ENCODE measurements around the gene SPAG17. TPM values are rescaled to one million over a fixed set of nuclear protein-coding genes. Genes with fewer than 3 reads are reported as not detected.
A peak's percentile ranks its signal among the peaks of the same experiment; 100 is the strongest.

Gene SPAG17
- total and polyA plus RNA-seq, 2 of the 13 experiments (the other 11 are each of a cell fraction or from before 2014, with no cell fraction given), result not detected

DNA sequence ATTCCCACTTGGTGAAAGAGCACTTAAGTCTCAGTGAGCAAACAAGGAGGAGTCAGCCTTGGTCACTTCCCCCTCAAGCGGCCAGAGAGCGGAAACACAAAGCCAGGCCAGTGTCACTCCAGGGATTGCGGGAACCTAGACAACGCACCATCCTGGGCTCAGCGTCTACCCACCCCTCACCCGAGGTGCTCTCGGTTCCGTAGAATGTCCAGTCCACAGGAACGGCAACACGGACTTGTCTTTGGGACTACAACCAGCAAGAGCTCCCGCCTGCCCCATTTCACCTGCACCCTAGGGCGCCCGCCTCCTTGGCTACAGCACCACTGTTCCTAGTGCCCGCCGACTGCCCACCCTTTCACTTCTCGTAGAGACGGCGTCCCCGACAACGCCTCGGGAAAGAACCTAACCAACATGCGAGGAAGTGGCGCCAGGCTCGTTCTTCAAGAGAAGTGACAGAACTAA, 256.1 kb downstream of the SPAG17 start (continued):
- TF ChIP-seq NKX3-1 (CRISPR knock-in tag; IDR thresholded peaks at IDR 0.05) (no peak), KLF6 (CRISPR knock-in tag; IDR thresholded peaks at IDR 0.05) (0 out of 2 replicates have a peak, but pooled peaks have one; percentile 6), JUND (CRISPR knock-in tag; IDR thresholded peaks at IDR 0.05) (no peak), ZKSCAN5 (CRISPR knock-in tag; IDR thresholded peaks at IDR 0.05) (no peak), ZNF44 (CRISPR knock-in tag; IDR thresholded peaks at IDR 0.05) (no peak), CEBPB (IDR thresholded peaks at IDR 0.05; ENCODE audit: borderline replicate concordance, low read depth, low read length) (no peak), NR2F2 (IDR thresholded peaks at IDR 0.05; ENCODE audit: borderline replicate concordance, low read depth) (no peak), RAD21 (CRISPR knock-in tag; IDR thresholded peaks at IDR 0.05) (0 out of 2 replicates have a peak, but pooled peaks have one; percentile 16), SMC3 (IDR thresholded peaks at IDR 0.05; ENCODE audit: low read length) (no peak), SNAI1 (CRISPR knock-in tag; IDR thresholded peaks at IDR 0.05; ENCODE audit: borderline replicate concordance) (peak; percentile 64; the same call in 1 of the 2 replicates), ZNF264 (CRISPR knock-in tag; IDR thresholded peaks at IDR 0.05) (no peak), ZNF788 (CRISPR knock-in tag; IDR thresholded peaks at IDR 0.05; ENCODE audit: borderline replicate concordance) (peak; percentile 84; the same call in 1 of the 2 replicates), KLF12 (CRISPR knock-in tag; IDR thresholded peaks at IDR 0.05; ENCODE audit: borderline replicate concordance) (no peak), ZNF230 (CRISPR knock-in tag; IDR thresholded peaks at IDR 0.05) (no peak; the same call in 1 of the 2 replicates), CC2D1A (CRISPR knock-in tag; IDR thresholded peaks at IDR 0.05) (no peak), MXD4 (CRISPR knock-in tag; IDR thresholded peaks at IDR 0.05) (no peak)
- TF ChIP-seq, protein P1, sequence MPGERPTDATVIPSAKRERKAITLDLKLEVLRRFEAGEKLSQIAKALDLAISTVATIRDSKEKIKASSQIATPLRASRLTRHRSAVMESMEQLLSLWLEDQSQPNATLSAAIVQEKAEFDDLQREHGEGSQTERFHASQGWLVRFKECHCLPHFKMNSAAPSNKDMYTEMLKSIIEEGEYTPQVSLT (CRISPR knock-in tag; IDR thresholded peaks at IDR 0.05; ENCODE audit: borderline replicate concordance, low read depth), result no peak
- TF ChIP-seq, protein P2, sequence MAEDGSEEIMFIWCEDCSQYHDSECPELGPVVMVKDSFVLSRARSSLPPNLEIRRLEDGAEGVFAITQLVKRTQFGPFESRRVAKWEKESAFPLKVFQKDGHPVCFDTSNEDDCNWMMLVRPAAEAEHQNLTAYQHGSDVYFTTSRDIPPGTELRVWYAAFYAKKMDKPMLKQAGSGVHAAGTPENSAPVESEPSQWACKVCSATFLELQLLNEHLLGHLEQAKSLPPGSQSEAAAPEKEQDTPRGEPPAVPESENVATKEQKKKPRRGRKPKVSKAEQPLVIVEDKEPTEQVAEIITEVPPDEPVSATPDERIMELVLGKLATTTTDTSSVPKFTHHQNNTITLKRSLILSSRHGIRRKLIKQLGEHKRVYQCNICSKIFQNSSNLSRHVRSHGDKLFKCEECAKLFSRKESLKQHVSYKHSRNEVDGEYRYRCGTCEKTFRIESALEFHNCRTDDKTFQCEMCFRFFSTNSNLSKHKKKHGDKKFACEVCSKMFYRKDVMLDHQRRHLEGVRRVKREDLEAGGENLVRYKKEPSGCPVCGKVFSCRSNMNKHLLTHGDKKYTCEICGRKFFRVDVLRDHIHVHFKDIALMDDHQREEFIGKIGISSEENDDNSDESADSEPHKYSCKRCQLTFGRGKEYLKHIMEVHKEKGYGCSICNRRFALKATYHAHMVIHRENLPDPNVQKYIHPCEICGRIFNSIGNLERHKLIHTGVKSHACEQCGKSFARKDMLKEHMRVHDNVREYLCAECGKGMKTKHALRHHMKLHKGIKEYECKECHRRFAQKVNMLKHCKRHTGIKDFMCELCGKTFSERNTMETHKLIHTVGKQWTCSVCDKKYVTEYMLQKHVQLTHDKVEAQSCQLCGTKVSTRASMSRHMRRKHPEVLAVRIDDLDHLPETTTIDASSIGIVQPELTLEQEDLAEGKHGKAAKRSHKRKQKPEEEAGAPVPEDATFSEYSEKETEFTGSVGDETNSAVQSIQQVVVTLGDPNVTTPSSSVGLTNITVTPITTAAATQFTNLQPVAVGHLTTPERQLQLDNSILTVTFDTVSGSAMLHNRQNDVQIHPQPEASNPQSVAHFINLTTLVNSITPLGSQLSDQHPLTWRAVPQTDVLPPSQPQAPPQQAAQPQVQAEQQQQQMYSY (CRISPR knock-in tag; IDR thresholded peaks at IDR 0.05), result no peak
- TF ChIP-seq, protein P3, sequence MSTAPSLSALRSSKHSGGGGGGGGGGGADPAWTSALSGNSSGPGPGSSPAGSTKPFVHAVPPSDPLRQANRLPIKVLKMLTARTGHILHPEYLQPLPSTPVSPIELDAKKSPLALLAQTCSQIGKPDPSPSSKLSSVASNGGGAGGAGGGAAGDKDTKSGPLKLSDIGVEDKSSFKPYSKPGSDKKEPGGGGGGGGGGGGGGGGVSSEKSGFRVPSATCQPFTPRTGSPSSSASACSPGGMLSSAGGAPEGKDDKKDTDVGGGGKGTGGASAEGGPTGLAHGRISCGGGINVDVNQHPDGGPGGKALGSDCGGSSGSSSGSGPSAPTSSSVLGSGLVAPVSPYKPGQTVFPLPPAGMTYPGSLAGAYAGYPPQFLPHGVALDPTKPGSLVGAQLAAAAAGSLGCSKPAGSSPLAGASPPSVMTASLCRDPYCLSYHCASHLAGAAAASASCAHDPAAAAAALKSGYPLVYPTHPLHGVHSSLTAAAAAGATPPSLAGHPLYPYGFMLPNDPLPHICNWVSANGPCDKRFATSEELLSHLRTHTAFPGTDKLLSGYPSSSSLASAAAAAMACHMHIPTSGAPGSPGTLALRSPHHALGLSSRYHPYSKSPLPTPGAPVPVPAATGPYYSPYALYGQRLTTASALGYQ (CRISPR knock-in tag; IDR thresholded peaks at IDR 0.05), result no peak
- TF ChIP-seq, protein P4, sequence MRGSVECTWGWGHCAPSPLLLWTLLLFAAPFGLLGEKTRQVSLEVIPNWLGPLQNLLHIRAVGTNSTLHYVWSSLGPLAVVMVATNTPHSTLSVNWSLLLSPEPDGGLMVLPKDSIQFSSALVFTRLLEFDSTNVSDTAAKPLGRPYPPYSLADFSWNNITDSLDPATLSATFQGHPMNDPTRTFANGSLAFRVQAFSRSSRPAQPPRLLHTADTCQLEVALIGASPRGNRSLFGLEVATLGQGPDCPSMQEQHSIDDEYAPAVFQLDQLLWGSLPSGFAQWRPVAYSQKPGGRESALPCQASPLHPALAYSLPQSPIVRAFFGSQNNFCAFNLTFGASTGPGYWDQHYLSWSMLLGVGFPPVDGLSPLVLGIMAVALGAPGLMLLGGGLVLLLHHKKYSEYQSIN (CRISPR knock-in tag; IDR thresholded peaks at IDR 0.05; ENCODE audit: borderline replicate concordance), result no peak
- TF ChIP-seq, protein P5, sequence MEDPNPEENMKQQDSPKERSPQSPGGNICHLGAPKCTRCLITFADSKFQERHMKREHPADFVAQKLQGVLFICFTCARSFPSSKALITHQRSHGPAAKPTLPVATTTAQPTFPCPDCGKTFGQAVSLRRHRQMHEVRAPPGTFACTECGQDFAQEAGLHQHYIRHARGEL (CRISPR knock-in tag; IDR thresholded peaks at IDR 0.05), result no peak
- TF ChIP-seq, protein P6, sequence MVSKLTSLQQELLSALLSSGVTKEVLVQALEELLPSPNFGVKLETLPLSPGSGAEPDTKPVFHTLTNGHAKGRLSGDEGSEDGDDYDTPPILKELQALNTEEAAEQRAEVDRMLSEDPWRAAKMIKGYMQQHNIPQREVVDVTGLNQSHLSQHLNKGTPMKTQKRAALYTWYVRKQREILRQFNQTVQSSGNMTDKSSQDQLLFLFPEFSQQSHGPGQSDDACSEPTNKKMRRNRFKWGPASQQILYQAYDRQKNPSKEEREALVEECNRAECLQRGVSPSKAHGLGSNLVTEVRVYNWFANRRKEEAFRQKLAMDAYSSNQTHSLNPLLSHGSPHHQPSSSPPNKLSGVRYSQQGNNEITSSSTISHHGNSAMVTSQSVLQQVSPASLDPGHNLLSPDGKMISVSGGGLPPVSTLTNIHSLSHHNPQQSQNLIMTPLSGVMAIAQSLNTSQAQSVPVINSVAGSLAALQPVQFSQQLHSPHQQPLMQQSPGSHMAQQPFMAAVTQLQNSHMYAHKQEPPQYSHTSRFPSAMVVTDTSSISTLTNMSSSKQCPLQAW (CRISPR knock-in tag; IDR thresholded peaks at IDR 0.05), result no peak
